HepG2 (cell line): Measurements from ENCODE around the gene LSM12. TPM values are rescaled to one million over a fixed set of nuclear protein-coding genes. Genes with fewer than 3 reads are reported as not detected.

Experiments used
- AGO2 ChIP-seq: fragments of 200-400 bp; formaldehyde crosslinking; optimal IDR thresholded peaks from 2 replicates; pipeline ENCODE3; 2017; ENCODE audit warnings: mild to moderate bottlenecking, low read depth, low read length, moderate library complexity
- ARNT2 ChIP-seq: sonication (generic); formaldehyde crosslinking; IDR thresholded peaks from 2 replicates; pipeline ENCODE4 v1.8.0; 2022; ENCODE audit warnings: mild to moderate bottlenecking, low read depth, missing genetic modification reagents, moderate library complexity
- CREBL2 ChIP-seq: sonication (generic); formaldehyde crosslinking; IDR thresholded peaks from 2 replicates; pipeline ENCODE4 v1.8.1; 2023; ENCODE audit warnings: missing genetic modification reagents, mild to moderate bottlenecking, borderline replicate concordance
- ELF1 ChIP-seq: sonication (generic); formaldehyde crosslinking; IDR thresholded peaks from 2 replicates; pipeline ENCODE4 v1.4.0; 2020; ENCODE audit warnings: missing genetic modification reagents
- HMGXB3 ChIP-seq: sonication (generic); formaldehyde crosslinking; IDR thresholded peaks from 2 replicates; pipeline ENCODE4 v1.4.0; 2020; ENCODE audit warnings: missing genetic modification reagents, borderline replicate concordance
- KAT7 ChIP-seq: IDR thresholded peaks from 2 replicates; pipeline ENCODE4 v1.6.1; 2018; ENCODE audit warnings: borderline replicate concordance, missing compliant biosample characterization
- MED8 ChIP-seq: sonication (generic); formaldehyde crosslinking; IDR thresholded peaks from 2 replicates; pipeline ENCODE4 v1.8.1; 2023; ENCODE audit warnings: mild to moderate bottlenecking, missing genetic modification reagents; ENCODE audit not compliant: insufficient replicate concordance
- RBFOX2 ChIP-seq: fragments of 200-400 bp; formaldehyde crosslinking; IDR thresholded peaks from 2 replicates; pipeline ENCODE4 v1.6.1; 2017; ENCODE audit warnings: low read depth, mild to moderate bottlenecking, low read length
- REXO4 ChIP-seq: sonication (generic); formaldehyde crosslinking; IDR thresholded peaks from 2 replicates; pipeline ENCODE4 v1.8.0; 2022; ENCODE audit warnings: missing genetic modification reagents, mild to moderate bottlenecking, borderline replicate concordance
- UBTF ChIP-seq: sonication (generic); formaldehyde crosslinking; IDR thresholded peaks from 2 replicates; pipeline ENCODE4 v1.4.0; 2020; ENCODE audit warnings: mild to moderate bottlenecking, missing genetic modification reagents
- YEATS2 ChIP-seq: sonication (generic); formaldehyde crosslinking; IDR thresholded peaks from 2 replicates; pipeline ENCODE4 v1.4.0; 2020; ENCODE audit warnings: missing genetic modification reagents, borderline replicate concordance
- ZBTB7B ChIP-seq: sonication (generic); formaldehyde crosslinking; IDR thresholded peaks from 2 replicates; pipeline ENCODE4 v1.4.0; 2020; ENCODE audit warnings: missing genetic modification reagents
- ZNF136 ChIP-seq: sonication (generic); formaldehyde crosslinking; IDR thresholded peaks from 2 replicates; pipeline ENCODE4 v1.8.1; 2022; ENCODE audit warnings: low read depth, mild to moderate bottlenecking, moderate library complexity, missing genetic modification reagents
- ZNF296 ChIP-seq: sonication (generic); formaldehyde crosslinking; conservative IDR thresholded peaks from 2 replicates; pipeline ENCODE4 v1.5.0; 2020; ENCODE audit warnings: mild to moderate bottlenecking, missing genetic modification reagents
- ZNF512 ChIP-seq: sonication (generic); formaldehyde crosslinking; IDR thresholded peaks from 2 replicates; pipeline ENCODE4 v1.4.0; 2020; ENCODE audit warnings: mild to moderate bottlenecking, missing genetic modification reagents
- ZNF563 ChIP-seq: sonication (generic); formaldehyde crosslinking; IDR thresholded peaks from 2 replicates; pipeline ENCODE4 v1.8.0; 2022; ENCODE audit warnings: mild to moderate bottlenecking, moderate library complexity, missing genetic modification reagents
- ZNF570 ChIP-seq: sonication (generic); formaldehyde crosslinking; IDR thresholded peaks from 2 replicates; pipeline ENCODE4 v1.4.0; 2020; ENCODE audit warnings: mild to moderate bottlenecking, missing genetic modification reagents, borderline replicate concordance
- ZNF652 ChIP-seq: IDR thresholded peaks from 2 replicates; pipeline ENCODE4 v1.6.1; 2016; ENCODE audit warnings: low read depth, borderline replicate concordance
- ZNF790 ChIP-seq: sonication (generic); formaldehyde crosslinking; IDR thresholded peaks from 2 replicates; pipeline ENCODE4 v1.8.0; 2022; ENCODE audit warnings: missing genetic modification reagents, mild to moderate bottlenecking, borderline replicate concordance
- ZNF850 ChIP-seq: sonication (generic); formaldehyde crosslinking; conservative IDR thresholded peaks from 2 replicates; pipeline ENCODE4 v1.9.0; 2021; ENCODE audit warnings: mild to moderate bottlenecking, missing genetic modification reagents
- ZZZ3 ChIP-seq: sonication (generic); formaldehyde crosslinking; IDR thresholded peaks from 2 replicates; pipeline ENCODE4 v1.4.0; 2020; ENCODE audit warnings: missing genetic modification reagents, mild to moderate bottlenecking, borderline replicate concordance
- polyA plus RNA-seq, 8 experiments: library from polyadenylated mRNA; depleted of rRNA in 3 of 8; stranded (reverse) in 7 of 8; unstranded in 1 of 8; fragments of >200 nt; fragmentation: Illumina TruSeq in 4 of 8; extraction: Trizol in 4 of 8; gene quantifications; 2 replicates each; pipeline versions ENCODE4 v1.2.1 to v1.2.3, GENCODE V29; 2011 to 2016; ENCODE audit warnings: low read depth in 4 of 8, missing spikeins in 1 of 8, mixed read lengths in 1 of 8; ENCODE audit not compliant: insufficient read depth in 1 of 8
- total RNA-seq, 5 experiments: library from RNA; depleted of rRNA; stranded (reverse); fragments of >200 nt; fragmentation: Illumina TruSeq; extraction: Trizol; gene quantifications; 2 replicates each; pipeline ENCODE4 v1.2.3, GENCODE V29; 2016; ENCODE audit warnings: low read depth in 1 of 5

The LSM12 gene
- total and polyA plus RNA-seq, 2 of the 13 experiments (the other 11 are each of a cell fraction or from before 2014, with no cell fraction given): 52.8 to 55.7 TPM

- TF ChIP-seq MED8 (no peak), ZNF512 (CRISPR knock-in tag) (no peak), CREBL2 (no peak), ZNF136 (CRISPR knock-in tag) (no peak), ZZZ3 (CRISPR knock-in tag) (no peak), ZNF563 (CRISPR knock-in tag) (no peak), ARNT2 (CRISPR knock-in tag) (no peak), ZBTB7B (CRISPR knock-in tag) (peak; percentile 72; the same call in 1 of the 2 replicates), ZNF570 (CRISPR knock-in tag) (no peak), AGO2 (peak; percentile 66), KAT7 (no peak), ZNF296 (CRISPR knock-in tag) (no peak), ELF1 (CRISPR knock-in tag) (no peak), YEATS2 (CRISPR knock-in tag) (no peak), ZNF850 (CRISPR knock-in tag) (no peak), ZNF652 (no peak), REXO4 (CRISPR knock-in tag) (no peak), RBFOX2 (no peak), ZNF790 (no peak), HMGXB3 (CRISPR knock-in tag) (no peak), UBTF (peak; percentile 22; the same call in 1 of the 2 replicates)
Observed at GRCh38 chr17:44076716-44077594, 10.5 kb upstream of the LSM12 start (continued).
